Trophoblast cell (in vitro differentiated cells and primary cell): Measurements from ENCODE around the gene ESYT2.
"Not testable (repeated sequence)": the region's sequence is repeated elsewhere in the genome, so short reads cannot be mapped to it uniquely, and the experiment has no call there.

ENCODE experiments used
- DNase-seq, 2 donors: peaks; one replicate each; pipeline ENCODE4 v3.0.0-alpha.2; 2016
- H2AFZ ChIP-seq: 2 replicates; pipeline ENCODE4 v1.6.1; 2013; ENCODE audit warnings: low read length, moderate library complexity, mild to moderate bottlenecking; ENCODE audit not compliant: insufficient read depth, poor library complexity
- H2AK5ac ChIP-seq: 2 replicates; pipeline ENCODE4 v1.6.1; 2013; ENCODE audit warnings: mild to moderate bottlenecking, low read length
- H2BK120ac ChIP-seq: 2 replicates; pipeline ENCODE4 v1.6.1; 2013; ENCODE audit warnings: low read length, mild to moderate bottlenecking, moderate library complexity; ENCODE audit not compliant: insufficient read depth, poor library complexity
- H2BK12ac ChIP-seq: 2 replicates; pipeline ENCODE4 v1.6.1; 2013; ENCODE audit warnings: mild to moderate bottlenecking, low read length, moderate library complexity
- H2BK5ac ChIP-seq: 2 replicates; pipeline ENCODE4 v1.6.1; 2013; ENCODE audit warnings: low read length, low read depth, moderate library complexity, mild to moderate bottlenecking; ENCODE audit not compliant: poor library complexity
- H3K14ac ChIP-seq: 2 replicates; pipeline ENCODE4 v1.6.1; 2013; ENCODE audit warnings: mild to moderate bottlenecking, low read length
- H3K18ac ChIP-seq: 2 replicates; pipeline ENCODE4 v1.6.1; 2013; ENCODE audit warnings: mild to moderate bottlenecking, low read length
- H3K23ac ChIP-seq: 2 replicates; pipeline ENCODE4 v1.6.1; 2013; ENCODE audit warnings: low read length
- H3K27ac ChIP-seq: 2 replicates; pipeline ENCODE4 v1.5.1; 2013; ENCODE audit warnings: low read depth, mild to moderate bottlenecking, inconsistent platforms, low read length, moderate library complexity
- H3K27me3 ChIP-seq: 2 replicates; pipeline ENCODE4 v1.6.1; 2013; ENCODE audit warnings: inconsistent platforms, mild to moderate bottlenecking, low read length, moderate library complexity; ENCODE audit not compliant: insufficient read depth
- H3K36me3 ChIP-seq, 2 experiments: 1 replicate in 1 of 2; 2 replicates in 1 of 2; pipeline ENCODE4 v1.6.1; 2013; ENCODE audit warnings: low read length in 2 of 2, mild to moderate bottlenecking in 2 of 2, moderate library complexity in 1 of 2; ENCODE audit not compliant: insufficient read depth in 2 of 2, control insufficient read depth in 1 of 2
- H3K4ac ChIP-seq: 2 replicates; pipeline ENCODE4 v1.6.1; 2013; ENCODE audit warnings: low read depth, mild to moderate bottlenecking, low read length, moderate library complexity
- H3K4me1 ChIP-seq, 2 experiments: 1 replicate in 1 of 2; 2 replicates in 1 of 2; pipeline ENCODE4 v1.6.1; 2013; ENCODE audit warnings: low read length in 2 of 2, mild to moderate bottlenecking in 2 of 2, moderate library complexity in 1 of 2; ENCODE audit not compliant: insufficient read depth in 2 of 2, control insufficient read depth in 1 of 2
- H3K4me2 ChIP-seq: 2 replicates; pipeline ENCODE4 v1.6.1; 2013; ENCODE audit warnings: inconsistent platforms, mild to moderate bottlenecking, low read length, moderate library complexity
- H3K4me3 ChIP-seq: 2 replicates; pipeline ENCODE4 v1.5.1; 2013; ENCODE audit warnings: mild to moderate bottlenecking, low read depth, low read length, inconsistent platforms
- H3K79me1 ChIP-seq: one replicate; pipeline ENCODE4 v1.6.1; 2013; ENCODE audit warnings: low read length
- H3K79me2 ChIP-seq: 2 replicates; pipeline ENCODE4 v1.6.1; 2013; ENCODE audit warnings: low read length, mild to moderate bottlenecking; ENCODE audit not compliant: control insufficient read depth, insufficient read depth, poor library complexity
- H3K9ac ChIP-seq: 2 replicates; pipeline ENCODE4 v1.6.1; 2013; ENCODE audit warnings: mild to moderate bottlenecking, low read length
- H3K9me3 ChIP-seq: 2 replicates; pipeline ENCODE4 v1.6.1; 2013; ENCODE audit warnings: low read depth, mild to moderate bottlenecking, control low read depth, inconsistent platforms, low read length; ENCODE audit not compliant: insufficient read depth
- H4K12ac ChIP-seq: 2 replicates; pipeline ENCODE4 v1.6.1; 2013; ENCODE audit warnings: low read depth, mild to moderate bottlenecking, low read length, moderate library complexity
- H4K8ac ChIP-seq: 2 replicates; pipeline ENCODE4 v1.6.1; 2013; ENCODE audit warnings: low read depth, mild to moderate bottlenecking, low read length, moderate library complexity
- H4K91ac ChIP-seq: one replicate; pipeline ENCODE4 v1.6.1; 2013; ENCODE audit warnings: low read depth, mild to moderate bottlenecking, low read length, moderate library complexity
- WGBS: extraction: QIAGEN DNeasy Blood & Tissue Kit; methylation state at CpG from one replicate; pipeline ENCODE4 v1.1.7; 2013; ENCODE audit warnings: missing lambda C conversion rate; ENCODE audit not compliant: insufficient read length, insufficient coverage; ENCODE audit errors: extremely low coverage; 5-methylcytosine and 5-hydroxymethylcytosine counted together

ESYT2 gene

GRCh38 chr7:158862985-158863610, 33.8 kb upstream of the ESYT2 start:
- not testable (repeated sequence) for H3K4me1 ChIP-seq, H4K8ac ChIP-seq, H2AFZ ChIP-seq, H3K36me3 ChIP-seq, H3K4ac ChIP-seq, H3K23ac ChIP-seq, H3K79me2 ChIP-seq, H2BK12ac ChIP-seq, H2AK5ac ChIP-seq, H4K12ac ChIP-seq, H3K27ac ChIP-seq, H3K79me1 ChIP-seq, H3K18ac ChIP-seq, H3K27me3 ChIP-seq, H3K14ac ChIP-seq, H3K9me3 ChIP-seq, H2BK120ac ChIP-seq, H2BK5ac ChIP-seq, H3K9ac ChIP-seq, H4K91ac ChIP-seq
- WGBS: no CpG with 5 or more reads among the region's 13 CpGs
- peak overlapping the region; percentile 71 for H3K4me3 ChIP-seq
- peak overlapping the region; percentile 70 for H3K4me2 ChIP-seq
- peak; percentile 64 to 80 for DNase-seq

DNA sequence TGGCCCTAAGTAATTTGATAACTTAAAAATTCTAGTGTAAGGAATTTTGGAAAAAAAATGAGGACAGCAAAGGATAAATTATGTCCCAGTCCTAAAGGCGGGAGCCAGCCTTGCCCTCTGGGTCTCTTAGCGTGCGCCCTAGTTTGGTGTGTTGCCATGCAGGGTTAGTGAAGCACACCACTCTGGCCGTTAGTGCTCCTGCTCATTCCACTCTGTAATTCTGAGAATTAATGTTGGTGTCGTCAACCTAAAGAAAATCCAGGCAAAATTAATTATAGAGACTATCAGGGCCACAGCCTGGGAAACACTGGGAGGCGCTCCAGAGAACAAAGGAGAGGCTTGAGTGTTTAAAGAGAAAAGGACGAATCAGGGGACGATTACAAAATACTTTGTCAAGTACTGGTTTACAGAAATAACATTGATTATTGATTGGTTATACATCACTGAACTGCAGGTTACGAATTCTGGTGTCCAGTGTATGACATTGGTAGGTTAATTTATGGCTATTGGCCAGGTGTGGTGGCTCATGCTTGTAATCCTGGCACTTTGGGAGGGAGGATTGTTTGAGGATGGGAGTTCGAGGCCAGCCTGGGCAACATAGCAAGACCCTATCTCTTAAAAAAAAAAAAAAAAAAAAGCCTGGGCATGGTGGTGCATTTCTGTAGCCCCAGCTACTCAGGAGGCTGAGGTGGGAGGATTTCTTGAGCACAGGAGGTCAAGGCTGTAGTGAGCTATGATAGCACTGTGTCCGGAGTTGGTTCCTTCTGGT, 32.8 kb upstream of the ESYT2 start:
- Histone ChIP-seq H3K27me3 (no peaks in the 10 kb centered on the region), H2AK5ac (no peak overlapping the region), H3K36me3 (no peaks in the 10 kb centered on the region), H3K27ac (no peak overlapping the region), H4K91ac (no peak overlapping the region), H3K18ac (no peak overlapping the region), H4K8ac (no peak overlapping the region), H3K9me3 (no peaks in the 10 kb centered on the region), H2AFZ (no peak overlapping the region), H4K12ac (no peak overlapping the region), H2BK5ac (no peak overlapping the region), H3K4me2 (no peak overlapping the region), H3K79me1 (peaks cover 5% of the 10 kb centered on the region), H3K23ac (no peak overlapping the region), H3K4ac (no peak overlapping the region), H3K14ac (no peak overlapping the region), H2BK12ac (no peak overlapping the region), H3K9ac (no peak overlapping the region), H3K79me2 (peaks cover 2% of the 10 kb centered on the region), H2BK120ac (no peak overlapping the region), H3K4me3 (no peak overlapping the region), H3K4me1 (peaks cover 0 to 2% of the 10 kb centered on the region in 2 experiments)
- no peak for DNase-seq
- no CpG with 5 or more reads among the region's 11 CpGs for WGBS

DNA sequence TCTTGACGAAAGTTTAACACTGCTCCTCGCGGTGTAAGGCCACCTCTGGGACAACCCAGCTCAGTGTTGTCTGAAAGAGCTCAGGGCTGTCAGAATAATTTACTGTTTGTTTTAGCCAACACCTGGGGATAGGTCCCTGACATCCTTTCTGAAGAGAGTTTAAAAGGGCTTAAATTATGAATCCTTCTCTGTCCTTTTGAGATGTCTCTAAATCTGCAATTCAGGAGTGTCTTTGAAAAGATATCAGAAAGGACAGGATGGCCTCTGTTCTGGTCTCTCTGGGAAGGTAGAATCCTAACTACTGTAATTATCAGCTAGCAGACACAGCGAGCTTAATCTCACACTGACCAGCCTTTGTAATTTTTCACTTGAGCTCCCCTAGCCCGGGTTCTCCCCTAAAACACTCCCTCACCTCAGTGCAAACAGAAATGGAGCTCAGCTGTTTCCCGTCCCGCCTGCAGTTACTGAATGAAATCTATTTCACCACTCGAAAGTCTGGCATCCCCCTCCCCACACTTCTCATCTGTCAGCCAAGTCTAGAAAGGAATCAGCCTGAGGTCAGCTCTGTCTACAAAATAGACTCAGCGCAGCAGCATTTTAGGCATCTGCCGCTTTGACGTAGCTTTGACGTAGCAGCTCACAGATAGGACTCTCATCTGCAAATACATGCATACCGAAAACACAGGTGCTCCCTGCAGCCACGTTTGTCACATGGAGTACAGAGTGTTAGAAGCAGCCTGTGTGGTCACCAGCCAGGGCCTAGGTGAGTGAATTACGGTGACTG, 31.9 kb upstream of the ESYT2 start:
- no CpG with 5 or more reads among the region's 15 CpGs for WGBS
- H3K36me3 ChIP-seq: no peaks in the 10 kb centered on the region
- H3K9me3 ChIP-seq: no peaks in the 10 kb centered on the region
- H3K27ac ChIP-seq: no peak overlapping the region
- no peak overlapping the region for H4K91ac ChIP-seq
- H3K14ac ChIP-seq: no peak overlapping the region
- H4K8ac ChIP-seq: no peak overlapping the region
- peaks cover 6% of the 10 kb centered on the region for H3K79me2 ChIP-seq
- H3K18ac ChIP-seq: no peak overlapping the region
- H3K4ac ChIP-seq: no peak overlapping the region
- H3K27me3 ChIP-seq: no peaks in the 10 kb centered on the region
- H3K4me1 ChIP-seq: peaks cover 0 to 2% of the 10 kb centered on the region in 2 experiments
- H3K4me3 ChIP-seq: no peak overlapping the region
- no peak overlapping the region for H3K4me2 ChIP-seq
- no peak overlapping the region for H2BK120ac ChIP-seq
- H2BK5ac ChIP-seq: no peak overlapping the region
- no peak overlapping the region for H4K12ac ChIP-seq
- H3K23ac ChIP-seq: no peak overlapping the region
- H2AFZ ChIP-seq: no peak overlapping the region
- peak; percentile 41 to 63 for DNase-seq
- no peak overlapping the region for H2AK5ac ChIP-seq
- no peak overlapping the region for H3K9ac ChIP-seq
- peaks cover 8% of the 10 kb centered on the region for H3K79me1 ChIP-seq
- no peak overlapping the region for H2BK12ac ChIP-seq

GRCh38 chr7:158860394-158860793, 31.1 kb upstream of the ESYT2 start:
- no peak overlapping the region for H2AFZ ChIP-seq
- H3K27me3 ChIP-seq: no peaks in the 10 kb centered on the region
- H4K91ac ChIP-seq: no peak overlapping the region
- H3K9me3 ChIP-seq: no peaks in the 10 kb centered on the region
- peaks cover 0 to 2% of the 10 kb centered on the region in 2 experiments for H3K4me1 ChIP-seq
- H3K14ac ChIP-seq: no peak overlapping the region
- no peak overlapping the region for H3K27ac ChIP-seq
- no peak overlapping the region for H3K9ac ChIP-seq
- no CpG with 5 or more reads among the region's 1 CpG for WGBS
- no peak overlapping the region for H3K4me3 ChIP-seq
- no peak for DNase-seq
- peaks cover 8% of the 10 kb centered on the region for H3K79me1 ChIP-seq
- no peak overlapping the region for H3K4me2 ChIP-seq
- H4K12ac ChIP-seq: no peak overlapping the region
- no peak overlapping the region for H3K4ac ChIP-seq
- H2BK5ac ChIP-seq: no peak overlapping the region
- no peak overlapping the region for H3K18ac ChIP-seq
- H2BK120ac ChIP-seq: no peak overlapping the region
- H4K8ac ChIP-seq: no peak overlapping the region
- H3K79me2 ChIP-seq: peaks cover 6% of the 10 kb centered on the region
- no peaks in the 10 kb centered on the region for H3K36me3 ChIP-seq
- H3K23ac ChIP-seq: no peak overlapping the region
- H2AK5ac ChIP-seq: no peak overlapping the region
- no peak overlapping the region for H2BK12ac ChIP-seq
